Karpas-422 (cell line): ENCODE measurements around the gene S100A9. TPM values are rescaled to one million over a fixed set of nuclear protein-coding genes. Genes with fewer than 3 reads are reported as not detected.
"Not testable (repeated sequence)": the region's sequence is repeated elsewhere in the genome, so short reads cannot be mapped to it uniquely, and the experiment has no call there.

Source experiments
- DNase-seq: peaks from one replicate; pipeline ENCODE4 v3.0.0-alpha.2; 2015
- H2AFZ ChIP-seq: fragments of 200-600 bp; sonication (generic); 2 replicates; pipeline ENCODE4 v1.6.1; 2014; ENCODE audit warnings: antibody characterized with exemption, low read length, mixed read lengths
- H3K27ac ChIP-seq: fragments of 200-600 bp; sonication (generic); 2 replicates; pipeline ENCODE4 v1.5.1; 2014; ENCODE audit warnings: mild to moderate bottlenecking, low read length, moderate library complexity
- H3K27me3 ChIP-seq: fragments of 200-600 bp; sonication (generic); 2 replicates; pipeline ENCODE4 v1.6.1; 2014; ENCODE audit warnings: low read length, mixed read lengths
- H3K36me3 ChIP-seq: fragments of 200-600 bp; sonication (generic); 2 replicates; pipeline ENCODE4 v1.6.1; 2014; ENCODE audit warnings: low read length, mixed read lengths; ENCODE audit not compliant: insufficient read depth
- H3K4me1 ChIP-seq: fragments of 200-600 bp; sonication (generic); 2 replicates; pipeline ENCODE4 v1.6.1; 2014; ENCODE audit warnings: mild to moderate bottlenecking, low read length, mixed read lengths
- H3K4me2 ChIP-seq: fragments of 200-600 bp; sonication (generic); 2 replicates; pipeline ENCODE4 v1.6.1; 2014; ENCODE audit warnings: low read length, low read depth, mild to moderate bottlenecking; ENCODE audit not compliant: poor library complexity, severe bottlenecking
- H3K4me3 ChIP-seq: fragments of 200-600 bp; sonication (generic); 2 replicates; pipeline ENCODE4 v1.5.1; 2014; ENCODE audit warnings: mild to moderate bottlenecking, antibody characterized with exemption, low read length, mixed read lengths
- H3K79me2 ChIP-seq: fragments of 200-600 bp; sonication (generic); 2 replicates; pipeline ENCODE4 v1.6.1; 2014; ENCODE audit warnings: mild to moderate bottlenecking, low read length, mixed read lengths
- H3K9ac ChIP-seq: fragments of 200-600 bp; sonication (generic); 2 replicates; pipeline ENCODE4 v1.6.0; 2014; ENCODE audit warnings: low read length
- H3K9me2 ChIP-seq: fragments of 200-600 bp; sonication (generic), shearing (Covaris generic); replicated peaks from 2 replicates; pipeline ENCODE4 v1.6.0; 2014; ENCODE audit warnings: mild to moderate bottlenecking, low read length, moderate library complexity; ENCODE audit not compliant: insufficient read depth
- H3K9me3 ChIP-seq: fragments of 300-700, 200-600 bp; sonication (generic); 2 replicates; pipeline ENCODE4 v1.6.1; 2014; ENCODE audit warnings: low read length, mixed read lengths
- H4K20me1 ChIP-seq: fragments of 200-600 bp; sonication (generic); 2 replicates; pipeline ENCODE4 v1.6.1; 2014; ENCODE audit warnings: mild to moderate bottlenecking, antibody characterized with exemption, low read length, low read depth; ENCODE audit not compliant: insufficient read depth
- total RNA-seq: library from RNA; depleted of rRNA; stranded (reverse); fragments of >200 nt; shearing (Covaris generic); gene quantifications from 2 replicates; pipeline ENCODE4 v1.2.3, GENCODE V29; 2014; ENCODE audit warnings: low replicate concordance

Gene S100A9
- total RNA-seq, 1 experiment from 2014 or later: not detected

DNA sequence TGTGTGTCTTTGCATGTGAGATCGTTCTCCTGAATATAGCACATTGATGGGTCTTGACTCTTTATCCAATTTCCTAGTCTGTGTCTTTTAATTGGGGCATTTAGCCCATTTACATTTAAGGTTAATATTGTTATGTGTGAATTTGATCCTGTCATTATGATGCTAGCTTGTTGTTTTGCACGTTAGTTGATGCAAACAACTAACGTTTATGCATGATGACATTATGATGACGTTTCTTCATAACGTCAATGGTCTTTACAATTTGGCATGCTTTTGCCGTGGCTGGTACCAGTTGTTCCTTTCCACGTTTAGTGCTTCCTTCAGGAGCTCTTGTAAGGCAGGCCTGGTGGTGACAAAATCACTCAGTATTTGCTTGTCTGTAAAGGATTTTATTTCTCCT lies 39.5 kb upstream of the S100A9 start:
- not testable (repeated sequence) for H3K27me3 ChIP-seq, H3K79me2 ChIP-seq, H3K9ac ChIP-seq, H4K20me1 ChIP-seq, H3K4me2 ChIP-seq, H3K4me1 ChIP-seq, H2AFZ ChIP-seq, H3K36me3 ChIP-seq, H3K9me2 ChIP-seq, DNase-seq, H3K4me3 ChIP-seq, H3K27ac ChIP-seq, H3K9me3 ChIP-seq

DNA sequence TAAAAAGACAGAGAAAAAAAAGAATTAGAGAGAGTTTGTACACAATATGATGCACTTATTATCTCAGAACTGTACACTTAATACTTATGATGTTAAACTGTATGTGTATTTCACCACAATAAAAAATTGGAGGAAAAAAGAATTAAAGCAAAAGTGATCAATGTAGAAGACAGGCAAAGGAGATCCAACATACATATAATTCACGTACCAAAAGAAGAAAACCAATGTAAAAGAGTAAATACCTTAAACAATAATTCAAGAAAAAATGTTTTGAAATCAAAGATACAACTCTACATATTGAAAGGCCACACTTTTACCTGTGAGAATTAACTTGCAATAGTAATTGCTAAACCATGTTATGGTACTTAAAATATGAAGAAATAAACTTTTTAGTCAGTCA lies 35.1 kb upstream of the S100A9 start:
- DNase-seq: no peak

GRCh38 chr1:153324912-153325311 lies 32.7 kb upstream of the S100A9 start:
- H3K27me3 ChIP-seq: 0 out of 2 replicates have a peak, but pooled peaks cover 2% of the 10 kb centered on the region

More for the DNA sequence above, 35.1 kb upstream of the S100A9 start:
- Histone ChIP-seq H3K9me3 (no peaks in the 10 kb centered on the region), H3K4me2 (no peak overlapping the region), H3K4me1 (no peaks in the 10 kb centered on the region), H3K27me3 (no peaks in the 10 kb centered on the region), H3K4me3 (no peak overlapping the region), H3K36me3 (no peaks in the 10 kb centered on the region), H3K9me2 (no peaks in the 10 kb centered on the region), H3K27ac (no peak overlapping the region), H2AFZ (no peak overlapping the region), H4K20me1 (no peaks in the 10 kb centered on the region), H3K9ac (no peak overlapping the region), H3K79me2 (no peaks in the 10 kb centered on the region)

GRCh38 chr1:153333902-153334301 lies 23.8 kb upstream of the S100A9 start:
- Histone ChIP-seq H3K4me2 (no peak overlapping the region), H3K36me3 (no peaks in the 10 kb centered on the region), H3K9me2 (no peaks in the 10 kb centered on the region), H3K4me1 (no peaks in the 10 kb centered on the region), H3K4me3 (no peak overlapping the region), H3K9ac (no peak overlapping the region), H4K20me1 (no peaks in the 10 kb centered on the region), H3K9me3 (no peaks in the 10 kb centered on the region), H2AFZ (no peak overlapping the region), H3K79me2 (no peaks in the 10 kb centered on the region), H3K27me3 (peaks cover 5% of the 10 kb centered on the region; the same call in 1 of the 2 replicates), H3K27ac (no peak overlapping the region)
- no peak for DNase-seq

More at GRCh38 chr1:153324912-153325311, 32.7 kb upstream of the S100A9 start:
- no peak overlapping the region for H3K4me3 ChIP-seq
- DNase-seq: no peak
- no peak overlapping the region for H3K27ac ChIP-seq
- no peak overlapping the region for H3K9ac ChIP-seq
- no peaks in the 10 kb centered on the region for H3K36me3 ChIP-seq
- no peak overlapping the region for H3K4me2 ChIP-seq
- H3K9me2 ChIP-seq: no peaks in the 10 kb centered on the region
- no peak overlapping the region for H2AFZ ChIP-seq
- no peaks in the 10 kb centered on the region for H3K79me2 ChIP-seq
- H3K4me1 ChIP-seq: no peaks in the 10 kb centered on the region
- H3K9me3 ChIP-seq: no peaks in the 10 kb centered on the region
- H4K20me1 ChIP-seq: no peaks in the 10 kb centered on the region

DNA sequence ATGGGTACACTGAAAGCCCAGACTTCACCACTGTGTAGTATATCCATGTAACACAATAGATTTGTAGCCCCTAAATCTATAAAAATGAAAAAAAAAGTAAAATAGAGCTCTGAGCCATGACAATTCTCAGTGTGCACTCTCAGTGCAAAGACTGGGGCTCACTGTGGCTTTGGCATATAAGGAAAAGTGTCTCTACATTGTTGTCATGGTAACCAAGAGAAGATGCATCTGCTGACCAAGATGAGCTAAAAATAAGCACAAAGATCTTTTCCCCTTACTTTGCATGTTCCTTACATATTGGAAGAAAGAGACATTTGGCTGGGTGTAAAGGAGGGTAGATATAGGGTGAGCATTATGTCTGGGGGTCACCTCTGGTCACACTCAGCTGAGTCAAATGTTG lies 21.0 kb upstream of the S100A9 start:
- Histone ChIP-seq H3K4me1 (no peaks in the 10 kb centered on the region), H3K4me3 (no peak overlapping the region), H4K20me1 (no peaks in the 10 kb centered on the region), H3K27me3 (no peaks in the 10 kb centered on the region; the same call in 1 of the 2 replicates), H3K27ac (no peak overlapping the region), H3K9me2 (no peaks in the 10 kb centered on the region), H3K36me3 (no peaks in the 10 kb centered on the region), H3K79me2 (no peaks in the 10 kb centered on the region), H2AFZ (no peak overlapping the region), H3K9me3 (no peaks in the 10 kb centered on the region), H3K9ac (no peak overlapping the region), H3K4me2 (no peak overlapping the region)
- DNase-seq: no peak

- DNase-seq: no peak
Measured at GRCh38 chr1:153337980-153338853, 19.4 kb upstream of the S100A9 start.

DNA sequence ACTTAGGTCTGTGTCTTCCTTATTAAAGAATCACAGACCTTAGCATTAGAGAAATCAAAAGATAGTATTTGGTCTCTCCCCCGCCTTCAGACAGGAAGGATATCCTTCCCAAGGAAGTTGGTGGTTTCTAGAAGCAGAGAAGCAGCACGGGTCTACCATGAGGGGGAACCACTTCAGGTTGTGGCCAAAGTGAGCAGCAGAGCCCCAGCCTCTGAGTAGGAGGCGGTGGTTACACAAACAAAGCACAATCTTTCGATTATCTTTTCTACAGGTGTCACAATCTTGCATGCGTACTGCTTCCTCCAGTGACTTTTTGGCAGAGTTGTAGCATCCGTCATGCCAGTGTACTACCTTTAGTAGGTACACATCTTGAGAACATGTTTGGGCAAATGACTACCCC lies 17.9 kb upstream of the S100A9 start:
- no peak overlapping the region for H3K9ac ChIP-seq
- H3K27ac ChIP-seq: no peak overlapping the region
- H3K27me3 ChIP-seq: no peaks in the 10 kb centered on the region; the same call in 1 of the 2 replicates
- no peaks in the 10 kb centered on the region for H3K9me3 ChIP-seq
- H2AFZ ChIP-seq: no peak overlapping the region
- no peak overlapping the region for H3K4me2 ChIP-seq
- H3K4me3 ChIP-seq: no peak overlapping the region
- H3K9me2 ChIP-seq: no peaks in the 10 kb centered on the region
- no peaks in the 10 kb centered on the region for H3K79me2 ChIP-seq
- no peaks in the 10 kb centered on the region for H3K36me3 ChIP-seq
- no peak for DNase-seq
- no peaks in the 10 kb centered on the region for H3K4me1 ChIP-seq
- H4K20me1 ChIP-seq: no peaks in the 10 kb centered on the region

More at GRCh38 chr1:153337980-153338853, 19.4 kb upstream of the S100A9 start:
- H3K27ac ChIP-seq: no peak overlapping the region
- H3K9ac ChIP-seq: no peak overlapping the region
- no peak overlapping the region for H2AFZ ChIP-seq
- no peak overlapping the region for H3K4me2 ChIP-seq
- no peaks in the 10 kb centered on the region for H3K79me2 ChIP-seq
- no peak overlapping the region for H3K4me3 ChIP-seq
- no peaks in the 10 kb centered on the region for H3K36me3 ChIP-seq
- H3K9me3 ChIP-seq: no peaks in the 10 kb centered on the region
- no peaks in the 10 kb centered on the region for H3K4me1 ChIP-seq
- H3K9me2 ChIP-seq: no peaks in the 10 kb centered on the region
- H3K27me3 ChIP-seq: no peaks in the 10 kb centered on the region; the same call in 1 of the 2 replicates
- no peaks in the 10 kb centered on the region for H4K20me1 ChIP-seq

DNA sequence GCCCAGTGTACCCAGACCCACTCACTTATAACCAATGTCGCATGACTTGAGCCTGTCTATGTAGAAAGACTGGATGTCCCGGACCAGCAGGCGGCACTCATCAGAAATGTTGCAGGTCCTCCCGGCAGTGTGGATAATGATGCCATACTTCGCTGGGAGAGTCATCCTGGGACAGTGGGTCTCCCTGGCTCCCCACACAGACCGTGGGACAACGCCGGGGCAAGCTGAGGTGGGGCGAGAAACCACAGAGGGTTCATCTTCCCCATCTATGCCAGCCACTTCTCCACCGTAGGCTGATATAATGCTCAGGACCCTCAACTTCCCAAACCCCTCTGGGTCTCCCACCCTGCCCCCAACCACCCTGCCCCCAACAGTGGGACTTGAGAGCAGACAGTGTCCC lies 17.3 kb upstream of the S100A9 start:
- Histone ChIP-seq H3K9me3 (no peaks in the 10 kb centered on the region), H3K27ac (no peak overlapping the region), H3K27me3 (no peaks in the 10 kb centered on the region; the same call in 1 of the 2 replicates)

More for the DNA sequence above, 17.3 kb upstream of the S100A9 start:
- Histone ChIP-seq H3K4me1 (no peaks in the 10 kb centered on the region), H2AFZ (no peak overlapping the region), H3K4me2 (no peak overlapping the region), H4K20me1 (no peaks in the 10 kb centered on the region), H3K36me3 (no peaks in the 10 kb centered on the region), H3K9me2 (no peaks in the 10 kb centered on the region), H3K9ac (no peak overlapping the region), H3K79me2 (no peaks in the 10 kb centered on the region), H3K4me3 (no peak overlapping the region)
- no peak for DNase-seq
